ENCODE results near the gene SERPINA3.

- TF ChIP-seq CTCF (IDR thresholded peaks at IDR 0.05) (no peak), EZH2 (IDR thresholded peaks at IDR 0.05; ENCODE audit: borderline replicate concordance, insufficient read depth, low read depth, low read length, poor library complexity, severe bottlenecking) (no peak)
Observed at GRCh38 chr14:94584591-94585280, 27.5 kb upstream of the SERPINA3 start.
